Esophagus muscularis mucosa (tissue), 3 donors: ENCODE results near the gene SUDS3.

Experiments
- CTCF ChIP-seq, 3 experiments: fragments of 200-600 bp in 2 of 3; fragments of 450-650 bp in 1 of 3; sonication (generic) in 2 of 3; IDR thresholded peaks; one replicate each; pipeline ENCODE4 v1.5.1; 2017 to 2019; ENCODE audit warnings: antibody characterized with exemption in 3 of 3, mild to moderate bottlenecking in 2 of 3, moderate library complexity in 1 of 3
- POLR2A ChIP-seq: fragments of 450-650 bp; IDR thresholded peaks from one replicate; pipeline ENCODE4 v1.6.1; 2017; ENCODE audit warnings: antibody characterized with exemption, moderate library complexity, mild to moderate bottlenecking, low read depth
- POLR2AphosphoS5 ChIP-seq, 2 donors: sonication (generic); formaldehyde crosslinking; IDR thresholded peaks; one replicate each; pipeline ENCODE4 v1.6.1; 2017; ENCODE audit warnings: antibody characterized with exemption in 2 of 2

- no peak for TF ChIP-seq CTCF (IDR thresholded peaks at IDR 0.05)
- no peak for TF ChIP-seq POLR2A
- TF ChIP-seq POLR2AphosphoS5 (IDR thresholded peaks at IDR 0.05): no peak
These were observed 54.2 kb downstream of the SUDS3 start for GRCh38 chr12:118430516-118430915.
